Stomach (tissue), 9 donors: ENCODE data around the gene HS6ST1. TPM values are rescaled to one million over a fixed set of nuclear protein-coding genes. Genes with fewer than 3 reads are reported as not detected.

Experiments used
- DNase-seq, 2 donors: peaks; one replicate each; pipeline versions ENCODE4 v3.0.0 to v3.0.0-alpha.2; 2013 to 2019
- H3K27ac ChIP-seq, 5 donors: fragments of 200-600 bp in 4 of 5; sonication (generic) in 4 of 5; one replicate each; pipeline ENCODE4 v1.5.1; 2013 to 2019; ENCODE audit warnings: mild to moderate bottlenecking in 1 of 5, moderate library complexity in 1 of 5
- H3K27me3 ChIP-seq, 3 donors: fragments of 200-600 bp; sonication (generic); one replicate each; pipeline ENCODE4 v1.5.1; 2017 to 2019; ENCODE audit warnings: mixed run types in 1 of 3
- H3K36me3 ChIP-seq, 4 donors: fragments of 200-600 bp; sonication (generic); 1 replicate in 3 of 4; 2 replicates in 1 of 4; pipeline ENCODE4 v1.5.1; 2016 to 2019
- H3K4me1 ChIP-seq, 4 donors: fragments of 200-600 bp; sonication (generic); one replicate each; pipeline ENCODE4 v1.5.1; 2016 to 2019
- H3K4me3 ChIP-seq, 4 donors: fragments of 200-600 bp; sonication (generic) in 3 of 4; one replicate each; pipeline ENCODE4 v1.5.1; 2016 to 2019; ENCODE audit warnings: mild to moderate bottlenecking in 1 of 4
- H3K9me3 ChIP-seq, 4 donors: fragments of 200-600 bp; sonication (generic); one replicate each; pipeline ENCODE4 v1.5.1; 2016 to 2019
- CTCF ChIP-seq, 7 experiments: fragments of 450-650 bp in 4 of 7; fragments of 200-600 bp in 3 of 7; sonication (generic) in 3 of 7; IDR thresholded peaks; one replicate each; pipeline ENCODE4 v1.5.1; 2016 to 2019; ENCODE audit warnings: antibody characterized with exemption in 7 of 7, control low read depth in 2 of 7, mild to moderate bottlenecking in 1 of 7
- EP300 ChIP-seq: sonication (generic); formaldehyde crosslinking; IDR thresholded peaks from one replicate; pipeline ENCODE4 v1.6.1; 2017; ENCODE audit warnings: antibody characterized with exemption
- POLR2A ChIP-seq, 4 donors: fragments of 450-650 bp; IDR thresholded peaks; one replicate each; pipeline ENCODE4 v1.6.1; 2016; ENCODE audit warnings: antibody characterized with exemption in 4 of 4, control low read depth in 2 of 4, mild to moderate bottlenecking in 1 of 4, moderate library complexity in 1 of 4
- POLR2AphosphoS5 ChIP-seq, 3 donors: sonication (generic); formaldehyde crosslinking; IDR thresholded peaks; one replicate each; pipeline ENCODE4 v1.6.1; 2016; ENCODE audit warnings: antibody characterized with exemption in 3 of 3
- WGBS, 5 donors: extraction: QIAGEN DNeasy Blood & Tissue Kit in 3 of 5; methylation state at CpG; one replicate each; pipeline versions ENCODE4 v1.1.5 to v1.1.7; 2013 to 2018; 5-methylcytosine and 5-hydroxymethylcytosine counted together
- intact Hi-C: fragments of 100-400 bp; cut with DNase I; formaldehyde crosslinking; loops from one replicate; pipeline ENCODE4 v1.15.1; 2023; ENCODE audit warnings: low total_unique reads
- polyA plus RNA-seq, 3 donors: library from polyadenylated mRNA; stranded (reverse); fragments of 200-250 nt; gene quantifications; one replicate each; pipeline ENCODE4 v1.2.3, GENCODE V29; 2013
- total RNA-seq, 5 donors: library from RNA; depleted of rRNA; stranded (reverse); fragments of >200 nt; gene quantifications; one replicate each; pipeline versions ENCODE4 v1.1.0 to v1.2.3, GENCODE V29; 2014 to 2016
- donor health status: healthy with polysubstance abuse.
- donor health status: Bipolar disorder and iron deficiency.
- donor health status: healthy.

HS6ST1 gene
- total and polyA plus RNA-seq, 8 donors = 2.9 to 178 (median 12.8) TPM

GRCh38 chr2:128361376-128362131 lies 42.9 kb upstream of the HS6ST1 start:
- H3K9me3 ChIP-seq = no peaks in the 10 kb centered on the region
- intact Hi-C loops = no loop called here
- no peak overlapping the region for H3K4me3 ChIP-seq
- 84 to 91% (median 87%) methylated on average over 11 to 14 of the region's 14 CpGs for WGBS, 5 donors
- no peaks in the 10 kb centered on the region for H3K27me3 ChIP-seq
- peaks cover 0 to 14% (median 5%) of the 10 kb centered on the region in 4 donors for H3K4me1 ChIP-seq
- H3K27ac ChIP-seq = no peak overlapping the region
- TF ChIP-seq POLR2A (IDR thresholded peaks at IDR 0.05) (no peak), POLR2AphosphoS5 (IDR thresholded peaks at IDR 0.05) (no peak)
- no peaks in the 10 kb centered on the region for H3K36me3 ChIP-seq
- no peak for DNase-seq

GRCh38 chr2:128360711-128361110 lies 42.0 kb upstream of the HS6ST1 start:
- no peaks in the 10 kb centered on the region for H3K36me3 ChIP-seq
- no peak overlapping the region for H3K27ac ChIP-seq
- intact Hi-C loops = no loop called here
- H3K4me3 ChIP-seq = no peak overlapping the region
- TF ChIP-seq EP300 (no peak), POLR2A (IDR thresholded peaks at IDR 0.05) (no peak), POLR2AphosphoS5 (IDR thresholded peaks at IDR 0.05) (no peak), CTCF (IDR thresholded peaks at IDR 0.05) (no peak)
- H3K9me3 ChIP-seq = no peaks in the 10 kb centered on the region
- peaks cover 0 to 14% (median 5%) of the 10 kb centered on the region in 4 donors for H3K4me1 ChIP-seq
- no peak for DNase-seq
- no peaks in the 10 kb centered on the region for H3K27me3 ChIP-seq
- 83 to 93% (median 90%) methylated on average over 8 of the region's 8 CpGs for WGBS, 5 donors

GRCh38 chr2:128359841-128360240 lies 41.2 kb upstream of the HS6ST1 start:
- intact Hi-C loops = no loop called here
- no peak for TF ChIP-seq POLR2AphosphoS5 (IDR thresholded peaks at IDR 0.05)
- TF ChIP-seq CTCF (IDR thresholded peaks at IDR 0.05) = no peak
- TF ChIP-seq POLR2A (IDR thresholded peaks at IDR 0.05) = no peak
- TF ChIP-seq EP300 = no peak
- no peak for DNase-seq
- Histone ChIP-seq H3K27me3 (no peaks in the 10 kb centered on the region), H3K4me1 (peaks cover 0 to 14% (median 5%) of the 10 kb centered on the region in 4 donors), H3K27ac (no peak overlapping the region), H3K9me3 (no peaks in the 10 kb centered on the region), H3K36me3 (no peaks in the 10 kb centered on the region), H3K4me3 (no peak overlapping the region)
- 74 to 91% (median 83%) methylated on average over 10 to 11 of the region's 11 CpGs for WGBS, 5 donors

GRCh38 chr2:128358941-128359731 lies 40.5 kb upstream of the HS6ST1 start:
- WGBS, 5 donors = 82 to 92% (median 87%) methylated on average over 15 to 16 of the region's 16 CpGs
- Histone ChIP-seq H3K4me3 (no peak overlapping the region), H3K36me3 (no peaks in the 10 kb centered on the region), H3K9me3 (no peaks in the 10 kb centered on the region), H3K27ac (no peak overlapping the region), H3K27me3 (no peaks in the 10 kb centered on the region), H3K4me1 (peaks cover 0 to 14% (median 5%) of the 10 kb centered on the region in 4 donors)
- intact Hi-C loops = no loop called here
- DNase-seq = no peak
- no peak for TF ChIP-seq CTCF (IDR thresholded peaks at IDR 0.05)
- no peak for TF ChIP-seq POLR2AphosphoS5 (IDR thresholded peaks at IDR 0.05)
- TF ChIP-seq POLR2A (IDR thresholded peaks at IDR 0.05) = no peak
- TF ChIP-seq EP300 = no peak
